ENCODE results near the gene EEF1AKMT1.

Gene EEF1AKMT1

GRCh38 chr13:20720499-20720898, 53.3 kb downstream of the EEF1AKMT1 start:
- no peak for TF ChIP-seq POLR2AphosphoS5 (IDR thresholded peaks at IDR 0.05; ENCODE audit: borderline replicate concordance, low read depth, low read length)
- TF ChIP-seq EZH2 (IDR thresholded peaks at IDR 0.05), result no peak
- TF ChIP-seq FOXP2 (optimal IDR thresholded peaks at IDR 0.05; ENCODE audit: control extremely low read depth, extremely low read length, insufficient read depth), result no peak
- Histone ChIP-seq H3K9ac (ENCODE audit: insufficient read length) (no peak overlapping the region), H3K27ac (no peak overlapping the region), H3K9me3 (ENCODE audit: low read depth, low read length) (no peaks in the 10 kb centered on the region), H3K4me3 (no peak overlapping the region), H3K36me3 (ENCODE audit: insufficient read depth, low read length) (no peaks in the 10 kb centered on the region)
- DNase-seq (ENCODE audit: low read depth, low spot score), result no peak

GRCh38 chr13:20719783-20720182, 54.0 kb downstream of the EEF1AKMT1 start:
- Histone ChIP-seq H3K27ac (no peak overlapping the region), H3K4me3 (no peak overlapping the region), H3K9me3 (ENCODE audit: low read depth, low read length) (no peaks in the 10 kb centered on the region), H3K36me3 (ENCODE audit: insufficient read depth, low read length) (no peaks in the 10 kb centered on the region), H3K9ac (ENCODE audit: insufficient read length) (no peak overlapping the region)
- no peak for TF ChIP-seq POLR2AphosphoS5 (IDR thresholded peaks at IDR 0.05; ENCODE audit: borderline replicate concordance, low read depth, low read length)
- no peak for TF ChIP-seq FOXP2 (optimal IDR thresholded peaks at IDR 0.05; ENCODE audit: control extremely low read depth, extremely low read length, insufficient read depth)
- no peak for TF ChIP-seq EZH2 (IDR thresholded peaks at IDR 0.05)
- DNase-seq (ENCODE audit: low read depth, low spot score), result no peak

GRCh38 chr13:20718958-20719566, 54.7 kb downstream of the EEF1AKMT1 start:
- no peak for DNase-seq (ENCODE audit: low read depth, low spot score)
- no peaks in the 10 kb centered on the region for H3K9me3 ChIP-seq (ENCODE audit: low read depth, low read length)

GRCh38 chr13:20717581-20718542, 55.9 kb downstream of the EEF1AKMT1 start:
- Histone ChIP-seq H3K36me3 (ENCODE audit: insufficient read depth, low read length) (no peaks in the 10 kb centered on the region), H3K9ac (ENCODE audit: insufficient read length) (no peak overlapping the region), H3K9me3 (ENCODE audit: low read depth, low read length) (no peaks in the 10 kb centered on the region), H3K4me3 (no peak overlapping the region), H3K27ac (no peak overlapping the region)
- no peak for DNase-seq (ENCODE audit: low read depth, low spot score)
- TF ChIP-seq FOXP2 (optimal IDR thresholded peaks at IDR 0.05; ENCODE audit: control extremely low read depth, extremely low read length, insufficient read depth), result no peak
- no peak for TF ChIP-seq POLR2AphosphoS5 (IDR thresholded peaks at IDR 0.05; ENCODE audit: borderline replicate concordance, low read depth, low read length)
- no peak for TF ChIP-seq EZH2 (IDR thresholded peaks at IDR 0.05)

More at GRCh38 chr13:20718958-20719566, 54.7 kb downstream of the EEF1AKMT1 start:
- Histone ChIP-seq H3K27ac (no peak overlapping the region), H3K4me3 (no peak overlapping the region), H3K36me3 (ENCODE audit: insufficient read depth, low read length) (no peaks in the 10 kb centered on the region), H3K9ac (ENCODE audit: insufficient read length) (no peak overlapping the region)
- TF ChIP-seq EZH2 (IDR thresholded peaks at IDR 0.05) (no peak), POLR2AphosphoS5 (IDR thresholded peaks at IDR 0.05; ENCODE audit: borderline replicate concordance, low read depth, low read length) (no peak), FOXP2 (optimal IDR thresholded peaks at IDR 0.05; ENCODE audit: control extremely low read depth, extremely low read length, insufficient read depth) (no peak)

GRCh38 chr13:20716951-20717350, 56.8 kb downstream of the EEF1AKMT1 start:
- no peak for DNase-seq (ENCODE audit: low read depth, low spot score)
- no peak overlapping the region for H3K4me3 ChIP-seq

GRCh38 chr13:20715330-20715712, 58.4 kb downstream of the EEF1AKMT1 start:
- no peaks in the 10 kb centered on the region for H3K9me3 ChIP-seq (ENCODE audit: low read depth, low read length)
- no peak overlapping the region for H3K27ac ChIP-seq
- no peak overlapping the region for H3K4me3 ChIP-seq
- no peak overlapping the region for H3K9ac ChIP-seq (ENCODE audit: insufficient read length)
- no peak for TF ChIP-seq FOXP2 (optimal IDR thresholded peaks at IDR 0.05; ENCODE audit: control extremely low read depth, extremely low read length, insufficient read depth)
- no peak for TF ChIP-seq POLR2AphosphoS5 (IDR thresholded peaks at IDR 0.05; ENCODE audit: borderline replicate concordance, low read depth, low read length)
- TF ChIP-seq EZH2 (IDR thresholded peaks at IDR 0.05), result no peak
- H3K36me3 ChIP-seq (ENCODE audit: insufficient read depth, low read length), result no peaks in the 10 kb centered on the region
- DNase-seq (ENCODE audit: low read depth, low spot score), result no peak

More at GRCh38 chr13:20716951-20717350, 56.8 kb downstream of the EEF1AKMT1 start:
- no peak for TF ChIP-seq EZH2 (IDR thresholded peaks at IDR 0.05)
- TF ChIP-seq FOXP2 (optimal IDR thresholded peaks at IDR 0.05; ENCODE audit: control extremely low read depth, extremely low read length, insufficient read depth), result no peak
- no peak for TF ChIP-seq POLR2AphosphoS5 (IDR thresholded peaks at IDR 0.05; ENCODE audit: borderline replicate concordance, low read depth, low read length)
- Histone ChIP-seq H3K9ac (ENCODE audit: insufficient read length) (no peak overlapping the region), H3K36me3 (ENCODE audit: insufficient read depth, low read length) (no peaks in the 10 kb centered on the region), H3K9me3 (ENCODE audit: low read depth, low read length) (no peaks in the 10 kb centered on the region), H3K27ac (no peak overlapping the region)

- H3K36me3 ChIP-seq (ENCODE audit: insufficient read depth, low read length), result no peaks in the 10 kb centered on the region
- no peak overlapping the region for H3K4me3 ChIP-seq
- H3K9me3 ChIP-seq (ENCODE audit: low read depth, low read length), result no peaks in the 10 kb centered on the region
- DNase-seq (ENCODE audit: low read depth, low spot score), result no peak
- H3K9ac ChIP-seq (ENCODE audit: insufficient read length), result no peak overlapping the region
- no peak overlapping the region for H3K27ac ChIP-seq
- TF ChIP-seq EZH2 (IDR thresholded peaks at IDR 0.05) (no peak), POLR2AphosphoS5 (IDR thresholded peaks at IDR 0.05; ENCODE audit: borderline replicate concordance, low read depth, low read length) (no peak), FOXP2 (optimal IDR thresholded peaks at IDR 0.05; ENCODE audit: control extremely low read depth, extremely low read length, insufficient read depth) (no peak)
Observed at GRCh38 chr13:20714563-20715329, 59.0 kb downstream of the EEF1AKMT1 start.

GRCh38 chr13:20714161-20714560, 59.6 kb downstream of the EEF1AKMT1 start:
- Histone ChIP-seq H3K36me3 (ENCODE audit: insufficient read depth, low read length) (no peaks in the 10 kb centered on the region), H3K9me3 (ENCODE audit: low read depth, low read length) (no peaks in the 10 kb centered on the region), H3K27ac (no peak overlapping the region), H3K9ac (ENCODE audit: insufficient read length) (no peak overlapping the region), H3K4me3 (no peak overlapping the region)
- TF ChIP-seq POLR2AphosphoS5 (IDR thresholded peaks at IDR 0.05; ENCODE audit: borderline replicate concordance, low read depth, low read length), result no peak
- TF ChIP-seq FOXP2 (optimal IDR thresholded peaks at IDR 0.05; ENCODE audit: control extremely low read depth, extremely low read length, insufficient read depth), result no peak
- TF ChIP-seq EZH2 (IDR thresholded peaks at IDR 0.05), result no peak
- DNase-seq (ENCODE audit: low read depth, low spot score), result no peak
